ENCODE data around the gene DTNB.
"Not testable (repeated sequence)": the region's sequence is repeated elsewhere in the genome, so short reads cannot be mapped to it uniquely, and the experiment has no call there.

Gene DTNB

GRCh38 chr2:25710750-25711149, 37.4 kb upstream of the DTNB start:
- Histone ChIP-seq H3K4me2 (ENCODE audit: low read depth, low read length, poor library complexity, severe bottlenecking) (no peak overlapping the region), H3K36me3 (ENCODE audit: low read length) (no peaks in the 10 kb centered on the region), H2AFZ (ENCODE audit: low read depth, low read length, severe bottlenecking) (no peak overlapping the region), H4K20me1 (ENCODE audit: low read depth, low read length) (no peaks in the 10 kb centered on the region), H3F3A (ENCODE audit: insufficient read depth) (no peaks in the 10 kb centered on the region), H3K9ac (ENCODE audit: low read length) (no peak overlapping the region), H3K4me3 (ENCODE audit: insufficient read depth, low read length, poor library complexity, severe bottlenecking) (no peak overlapping the region), H3K79me2 (ENCODE audit: insufficient read depth, low read length) (no peaks in the 10 kb centered on the region), H3K9me2 (replicated peaks; ENCODE audit: insufficient read depth, low read length) (no peaks in the 10 kb centered on the region), H3K9me3 (ENCODE audit: insufficient read depth, low read length) (no peaks in the 10 kb centered on the region), H3K27me3 (ENCODE audit: low read length) (no peaks in the 10 kb centered on the region), H3K27ac (ENCODE audit: low read depth, low read length) (no peak overlapping the region)
- TF ChIP-seq CTCF (IDR thresholded peaks at IDR 0.05; ENCODE audit: insufficient read depth, low read length, poor library complexity, severe bottlenecking) (no peak), EZH2phosphoT487 (conservative IDR thresholded peaks at IDR 0.05; ENCODE audit: low read length) (no peak)

- Histone ChIP-seq H3K79me2 (ENCODE audit: insufficient read depth, low read length) (no peaks in the 10 kb centered on the region), H3K27ac (ENCODE audit: low read depth, low read length) (no peak overlapping the region), H3K9me3 (ENCODE audit: insufficient read depth, low read length) (no peaks in the 10 kb centered on the region), H2AFZ (ENCODE audit: low read depth, low read length, severe bottlenecking) (no peak overlapping the region), H3K27me3 (ENCODE audit: low read length) (no peaks in the 10 kb centered on the region), H3K36me3 (ENCODE audit: low read length) (no peaks in the 10 kb centered on the region), H3K4me2 (ENCODE audit: low read depth, low read length, poor library complexity, severe bottlenecking) (no peak overlapping the region), H4K20me1 (ENCODE audit: low read depth, low read length) (no peaks in the 10 kb centered on the region), H3F3A (ENCODE audit: insufficient read depth) (no peaks in the 10 kb centered on the region), H3K9ac (ENCODE audit: low read length) (no peak overlapping the region), H3K9me2 (replicated peaks; ENCODE audit: insufficient read depth, low read length) (no peaks in the 10 kb centered on the region), H3K4me3 (ENCODE audit: insufficient read depth, low read length, poor library complexity, severe bottlenecking) (no peak overlapping the region)
- TF ChIP-seq EZH2phosphoT487 (conservative IDR thresholded peaks at IDR 0.05; ENCODE audit: low read length) = no peak
- no peak for TF ChIP-seq CTCF (IDR thresholded peaks at IDR 0.05; ENCODE audit: insufficient read depth, low read length, poor library complexity, severe bottlenecking)
Observed at GRCh38 chr2:25709349-25709748, 36.0 kb upstream of the DTNB start.

DNA sequence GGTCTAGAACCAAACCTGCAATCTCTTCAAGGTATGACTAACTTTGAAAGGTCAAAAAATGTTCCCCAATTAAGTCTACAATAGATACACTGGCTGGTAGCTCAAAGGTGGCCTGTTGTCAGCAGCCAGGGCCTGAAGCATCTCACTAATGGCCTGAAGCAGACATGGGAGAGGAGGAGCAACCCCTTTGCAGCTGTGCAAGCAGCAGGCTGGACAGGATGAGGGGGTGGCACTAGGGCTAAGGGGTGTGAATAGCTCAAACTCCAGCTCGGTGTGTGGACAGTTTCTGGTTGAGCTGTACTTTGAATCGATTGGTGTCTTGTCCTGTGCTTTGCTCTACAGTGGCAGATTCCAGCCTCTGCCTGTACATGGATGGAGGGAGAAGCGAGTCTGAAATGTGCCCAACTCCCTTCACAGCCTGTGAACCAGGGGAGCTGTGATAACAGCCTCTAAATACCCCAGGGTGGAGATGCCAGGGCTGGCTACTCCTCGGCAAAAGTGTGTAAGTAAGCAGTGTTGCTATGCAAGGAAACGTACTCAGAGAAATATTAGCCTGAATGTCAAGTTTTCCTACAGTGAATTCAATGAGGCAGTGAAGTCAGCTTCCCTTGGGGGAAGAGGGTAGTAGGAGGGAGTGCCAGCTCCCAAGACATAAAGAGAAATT, 34.7 kb upstream of the DTNB start:
- no peaks in the 10 kb centered on the region for H3F3A ChIP-seq (ENCODE audit: insufficient read depth)
- no peaks in the 10 kb centered on the region for H3K9me3 ChIP-seq (ENCODE audit: insufficient read depth, low read length)
- TF ChIP-seq EZH2phosphoT487 (conservative IDR thresholded peaks at IDR 0.05; ENCODE audit: low read length) = no peak
- TF ChIP-seq CTCF (IDR thresholded peaks at IDR 0.05; ENCODE audit: insufficient read depth, low read length, poor library complexity, severe bottlenecking) = no peak
- no peaks in the 10 kb centered on the region for H3K9me2 ChIP-seq (replicated peaks; ENCODE audit: insufficient read depth, low read length)
- H3K4me2 ChIP-seq (ENCODE audit: low read depth, low read length, poor library complexity, severe bottlenecking) = no peak overlapping the region
- H2AFZ ChIP-seq (ENCODE audit: low read depth, low read length, severe bottlenecking) = no peak overlapping the region
- H3K9ac ChIP-seq (ENCODE audit: low read length) = no peak overlapping the region
- H3K79me2 ChIP-seq (ENCODE audit: insufficient read depth, low read length) = no peaks in the 10 kb centered on the region
- H3K4me3 ChIP-seq (ENCODE audit: insufficient read depth, low read length, poor library complexity, severe bottlenecking) = no peak overlapping the region
- H3K27ac ChIP-seq (ENCODE audit: low read depth, low read length) = no peak overlapping the region
- no peaks in the 10 kb centered on the region for H3K36me3 ChIP-seq (ENCODE audit: low read length)
- no peaks in the 10 kb centered on the region for H3K27me3 ChIP-seq (ENCODE audit: low read length)
- H4K20me1 ChIP-seq (ENCODE audit: low read depth, low read length) = no peaks in the 10 kb centered on the region

- H3K4me2 ChIP-seq (ENCODE audit: low read depth, low read length, poor library complexity, severe bottlenecking); H3K9me3 ChIP-seq (ENCODE audit: insufficient read depth, low read length); H3K4me3 ChIP-seq (ENCODE audit: insufficient read depth, low read length, poor library complexity, severe bottlenecking); H2AFZ ChIP-seq (ENCODE audit: low read depth, low read length, severe bottlenecking); H4K20me1 ChIP-seq (ENCODE audit: low read depth, low read length); H3K36me3 ChIP-seq (ENCODE audit: low read length); H3K79me2 ChIP-seq (ENCODE audit: insufficient read depth, low read length); H3F3A ChIP-seq (ENCODE audit: insufficient read depth); H3K27me3 ChIP-seq (ENCODE audit: low read length); H3K27ac ChIP-seq (ENCODE audit: low read depth, low read length); H3K9ac ChIP-seq (ENCODE audit: low read length); H3K9me2 ChIP-seq (replicated peaks; ENCODE audit: insufficient read depth, low read length): not testable (repeated sequence)
Observed at GRCh38 chr2:25705575-25705974, 32.2 kb upstream of the DTNB start.
